ENCODE results near the gene SPTLC1. TPM values are rescaled to one million over a fixed set of nuclear protein-coding genes. Genes with fewer than 3 reads are reported as not detected.

Gene SPTLC1
- total RNA-seq, 1 experiment from 2014 or later: 58.8 TPM

DNA sequence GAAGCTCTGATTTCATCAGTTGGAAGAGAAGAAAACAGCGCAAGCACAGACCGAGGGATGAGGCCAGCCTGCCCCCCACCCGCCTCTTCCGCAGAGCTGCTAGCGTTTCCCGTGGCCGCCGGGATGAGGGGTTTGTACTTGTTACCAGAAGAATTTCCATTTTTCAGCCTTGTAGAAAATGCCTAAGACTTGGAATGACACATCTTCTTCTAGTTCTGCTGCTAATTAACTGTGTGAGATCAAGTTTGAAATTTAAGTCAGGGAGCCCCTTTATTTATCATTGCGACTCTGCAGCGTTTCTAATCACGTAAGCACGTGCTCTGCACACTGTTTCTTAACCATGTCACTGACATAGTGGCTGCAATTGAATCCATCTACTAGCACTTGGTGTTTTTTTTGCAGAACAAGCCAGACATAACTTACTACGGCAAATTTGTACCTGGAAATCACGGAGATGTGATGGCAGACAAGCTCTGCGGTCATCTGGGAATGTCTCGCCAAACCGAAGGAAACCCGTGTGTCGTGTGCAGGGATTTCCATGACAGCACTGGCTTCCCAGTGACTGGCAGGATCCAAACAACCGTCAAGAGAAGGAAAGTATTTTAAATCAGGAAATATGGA is 123.4 kb downstream of the SPTLC1 start:
- Histone ChIP-seq H3K27me3 (ENCODE audit: control insufficient read depth, insufficient read depth, low read length) (no peaks in the 10 kb centered on the region), H3K27ac (ENCODE audit: low read length) (no peak overlapping the region), H3K9me3 (ENCODE audit: control insufficient read depth, insufficient read depth, low read depth, low read length) (no peaks in the 10 kb centered on the region), H3K4me1 (ENCODE audit: control insufficient read depth, insufficient read depth, low read length) (no peaks in the 10 kb centered on the region), H3K36me3 (ENCODE audit: control insufficient read depth, insufficient read depth, low read length) (no peaks in the 10 kb centered on the region), H3K4me3 (ENCODE audit: low read depth in 2 of 2, low read length in 2 of 2) (no peak overlapping the region)
- in situ Hi-C loops (cut with HindIII; ENCODE audit: low pct_unique_long_range_greater_than_20kb, low sequenced_read_pairs) (no loop called here), intact Hi-C loops (cut with micrococcal nuclease; ENCODE audit: unreplicated experiment) (no loop called here)
- ChIA-PET CTCF (no interaction called here), POLR2A (no interaction called here)
- no TSS peak for BruUV-seq (replicated peaks)
- DNase-seq (ENCODE audit: low read depth, low spot score): no peak
- no peak for ATAC-seq
- no peak for TF ChIP-seq SIN3A (IDR thresholded peaks at IDR 0.05; ENCODE audit: borderline replicate concordance, insufficient read depth, low read depth, low read length)
- TF ChIP-seq, protein P1, sequence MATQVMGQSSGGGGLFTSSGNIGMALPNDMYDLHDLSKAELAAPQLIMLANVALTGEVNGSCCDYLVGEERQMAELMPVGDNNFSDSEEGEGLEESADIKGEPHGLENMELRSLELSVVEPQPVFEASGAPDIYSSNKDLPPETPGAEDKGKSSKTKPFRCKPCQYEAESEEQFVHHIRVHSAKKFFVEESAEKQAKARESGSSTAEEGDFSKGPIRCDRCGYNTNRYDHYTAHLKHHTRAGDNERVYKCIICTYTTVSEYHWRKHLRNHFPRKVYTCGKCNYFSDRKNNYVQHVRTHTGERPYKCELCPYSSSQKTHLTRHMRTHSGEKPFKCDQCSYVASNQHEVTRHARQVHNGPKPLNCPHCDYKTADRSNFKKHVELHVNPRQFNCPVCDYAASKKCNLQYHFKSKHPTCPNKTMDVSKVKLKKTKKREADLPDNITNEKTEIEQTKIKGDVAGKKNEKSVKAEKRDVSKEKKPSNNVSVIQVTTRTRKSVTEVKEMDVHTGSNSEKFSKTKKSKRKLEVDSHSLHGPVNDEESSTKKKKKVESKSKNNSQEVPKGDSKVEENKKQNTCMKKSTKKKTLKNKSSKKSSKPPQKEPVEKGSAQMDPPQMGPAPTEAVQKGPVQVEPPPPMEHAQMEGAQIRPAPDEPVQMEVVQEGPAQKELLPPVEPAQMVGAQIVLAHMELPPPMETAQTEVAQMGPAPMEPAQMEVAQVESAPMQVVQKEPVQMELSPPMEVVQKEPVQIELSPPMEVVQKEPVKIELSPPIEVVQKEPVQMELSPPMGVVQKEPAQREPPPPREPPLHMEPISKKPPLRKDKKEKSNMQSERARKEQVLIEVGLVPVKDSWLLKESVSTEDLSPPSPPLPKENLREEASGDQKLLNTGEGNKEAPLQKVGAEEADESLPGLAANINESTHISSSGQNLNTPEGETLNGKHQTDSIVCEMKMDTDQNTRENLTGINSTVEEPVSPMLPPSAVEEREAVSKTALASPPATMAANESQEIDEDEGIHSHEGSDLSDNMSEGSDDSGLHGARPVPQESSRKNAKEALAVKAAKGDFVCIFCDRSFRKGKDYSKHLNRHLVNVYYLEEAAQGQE (IDR thresholded peaks at IDR 0.05; ENCODE audit: insufficient read depth in 1 of 2, low read depth in 2 of 2, low read length in 1 of 2): no peak
- TF ChIP-seq TCF7L2 (IDR thresholded peaks at IDR 0.05; ENCODE audit: low read depth, low read length): no peak
- TF ChIP-seq, protein P2, sequence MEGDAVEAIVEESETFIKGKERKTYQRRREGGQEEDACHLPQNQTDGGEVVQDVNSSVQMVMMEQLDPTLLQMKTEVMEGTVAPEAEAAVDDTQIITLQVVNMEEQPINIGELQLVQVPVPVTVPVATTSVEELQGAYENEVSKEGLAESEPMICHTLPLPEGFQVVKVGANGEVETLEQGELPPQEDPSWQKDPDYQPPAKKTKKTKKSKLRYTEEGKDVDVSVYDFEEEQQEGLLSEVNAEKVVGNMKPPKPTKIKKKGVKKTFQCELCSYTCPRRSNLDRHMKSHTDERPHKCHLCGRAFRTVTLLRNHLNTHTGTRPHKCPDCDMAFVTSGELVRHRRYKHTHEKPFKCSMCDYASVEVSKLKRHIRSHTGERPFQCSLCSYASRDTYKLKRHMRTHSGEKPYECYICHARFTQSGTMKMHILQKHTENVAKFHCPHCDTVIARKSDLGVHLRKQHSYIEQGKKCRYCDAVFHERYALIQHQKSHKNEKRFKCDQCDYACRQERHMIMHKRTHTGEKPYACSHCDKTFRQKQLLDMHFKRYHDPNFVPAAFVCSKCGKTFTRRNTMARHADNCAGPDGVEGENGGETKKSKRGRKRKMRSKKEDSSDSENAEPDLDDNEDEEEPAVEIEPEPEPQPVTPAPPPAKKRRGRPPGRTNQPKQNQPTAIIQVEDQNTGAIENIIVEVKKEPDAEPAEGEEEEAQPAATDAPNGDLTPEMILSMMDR (IDR thresholded peaks at IDR 0.05): no peak
- no peak for TF ChIP-seq POLR2AphosphoS5 (IDR thresholded peaks at IDR 0.05; ENCODE audit: low read depth, low read length)

DNA sequence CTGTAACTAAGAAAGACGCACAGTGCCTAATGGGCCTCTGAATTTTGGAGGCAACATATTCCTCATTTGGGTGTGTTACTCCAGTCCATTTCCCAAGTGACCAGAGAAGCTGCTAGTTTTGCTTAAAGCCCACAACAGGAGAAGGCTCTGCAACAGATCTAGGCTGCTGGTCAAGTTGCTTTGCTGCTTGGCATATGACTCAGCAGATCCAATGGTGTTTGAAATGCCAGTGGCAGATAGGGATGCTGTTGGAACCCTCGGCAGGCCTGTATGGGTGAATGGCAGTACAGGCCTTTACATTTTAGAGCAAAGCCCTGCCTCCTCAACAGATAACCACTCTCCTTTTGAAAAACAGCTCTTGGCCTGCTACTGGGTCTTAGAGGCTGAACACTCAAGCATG is 129.0 kb downstream of the SPTLC1 start:
- no TSS peak for BruUV-seq (replicated peaks)

More for the DNA sequence above, 129.0 kb downstream of the SPTLC1 start:
- no peak overlapping the region for H3K4me3 ChIP-seq (ENCODE audit: low read depth in 2 of 2, low read length in 2 of 2)
- no peaks in the 10 kb centered on the region for H3K4me1 ChIP-seq (ENCODE audit: control insufficient read depth, insufficient read depth, low read length)
- DNase-seq (ENCODE audit: low read depth, low spot score) (no peak), ATAC-seq (no peak)
- ChIA-PET POLR2A (no interaction called here), CTCF (no interaction called here)
- intact Hi-C loops (cut with micrococcal nuclease; ENCODE audit: unreplicated experiment): no loop called here
- H3K9me3 ChIP-seq (ENCODE audit: control insufficient read depth, insufficient read depth, low read depth, low read length): no peaks in the 10 kb centered on the region
- no peaks in the 10 kb centered on the region for H3K27me3 ChIP-seq (ENCODE audit: control insufficient read depth, insufficient read depth, low read length)
- no peak for TF ChIP-seq TCF7L2 (IDR thresholded peaks at IDR 0.05; ENCODE audit: low read depth, low read length)
- TF ChIP-seq POLR2AphosphoS5 (IDR thresholded peaks at IDR 0.05; ENCODE audit: low read depth, low read length): no peak
- no peak for TF ChIP-seq SIN3A (IDR thresholded peaks at IDR 0.05; ENCODE audit: borderline replicate concordance, insufficient read depth, low read depth, low read length)
- TF ChIP-seq, protein P1 (IDR thresholded peaks at IDR 0.05; ENCODE audit: insufficient read depth in 1 of 2, low read depth in 2 of 2, low read length in 1 of 2): no peak
- TF ChIP-seq, protein P2 (IDR thresholded peaks at IDR 0.05): no peak
- no peaks in the 10 kb centered on the region for H3K36me3 ChIP-seq (ENCODE audit: control insufficient read depth, insufficient read depth, low read length)
- no peak overlapping the region for H3K27ac ChIP-seq (ENCODE audit: low read length)
- in situ Hi-C loops (cut with HindIII; ENCODE audit: low pct_unique_long_range_greater_than_20kb, low sequenced_read_pairs): no loop called here

Measured in Panc1 (cell line).